ENCODE data around the gene ARRDC5. TPM values are rescaled to one million over a fixed set of nuclear protein-coding genes. Genes with fewer than 3 reads are reported as not detected.
"Not testable (repeated sequence)": the region's sequence is repeated elsewhere in the genome, so short reads cannot be mapped to it uniquely, and the experiment has no call there.

Gene ARRDC5
- total RNA-seq, 1 donor from 2014 or later, result not detected

- FAIRE-seq (no peak), DNase-seq (ENCODE audit: low spot score in 2 of 2) (peak in 1 of 2 donors; percentile 65)
These were observed 8.0 kb upstream of the ARRDC5 start for GRCh38 chr19:4910594-4911281.

DNA sequence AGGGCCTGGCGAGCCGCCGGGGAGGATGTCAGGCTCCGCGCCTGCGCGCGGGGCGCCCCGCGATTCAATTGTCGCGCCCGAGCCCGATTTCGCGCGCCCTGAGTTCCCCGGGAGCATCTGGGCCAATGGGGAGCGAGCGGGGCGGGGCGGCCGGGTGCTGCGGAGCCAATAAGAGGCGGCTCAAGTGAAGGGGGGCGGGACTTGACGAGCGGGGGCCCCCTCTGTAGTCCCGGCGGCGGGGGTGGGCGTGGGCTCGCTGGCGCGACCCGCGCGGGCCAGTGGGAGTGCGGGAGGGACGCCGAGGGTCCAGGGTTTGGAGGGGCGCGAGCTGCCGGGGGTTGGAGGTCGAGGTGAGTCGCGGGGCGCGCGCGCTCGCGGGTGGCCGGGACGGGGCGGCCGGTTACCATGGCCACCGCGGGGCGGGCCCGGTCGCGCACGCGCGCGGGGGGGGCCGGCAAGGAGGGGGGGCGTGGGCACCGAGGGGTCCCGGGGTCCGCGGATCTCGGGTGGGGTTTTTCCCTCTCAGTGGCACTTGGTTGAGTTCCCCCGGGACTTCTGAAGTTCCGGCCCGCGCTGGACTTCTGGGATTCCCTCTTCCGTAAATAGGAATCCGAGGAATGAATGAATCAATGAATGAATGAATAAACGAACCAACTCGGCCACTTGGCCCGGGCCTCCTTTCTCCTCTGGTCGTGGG is 7.3 kb upstream of the ARRDC5 start:
- DNase-seq (ENCODE audit: low spot score in 2 of 2) (peak; percentile 97 to 98), FAIRE-seq (no peak)

DNA sequence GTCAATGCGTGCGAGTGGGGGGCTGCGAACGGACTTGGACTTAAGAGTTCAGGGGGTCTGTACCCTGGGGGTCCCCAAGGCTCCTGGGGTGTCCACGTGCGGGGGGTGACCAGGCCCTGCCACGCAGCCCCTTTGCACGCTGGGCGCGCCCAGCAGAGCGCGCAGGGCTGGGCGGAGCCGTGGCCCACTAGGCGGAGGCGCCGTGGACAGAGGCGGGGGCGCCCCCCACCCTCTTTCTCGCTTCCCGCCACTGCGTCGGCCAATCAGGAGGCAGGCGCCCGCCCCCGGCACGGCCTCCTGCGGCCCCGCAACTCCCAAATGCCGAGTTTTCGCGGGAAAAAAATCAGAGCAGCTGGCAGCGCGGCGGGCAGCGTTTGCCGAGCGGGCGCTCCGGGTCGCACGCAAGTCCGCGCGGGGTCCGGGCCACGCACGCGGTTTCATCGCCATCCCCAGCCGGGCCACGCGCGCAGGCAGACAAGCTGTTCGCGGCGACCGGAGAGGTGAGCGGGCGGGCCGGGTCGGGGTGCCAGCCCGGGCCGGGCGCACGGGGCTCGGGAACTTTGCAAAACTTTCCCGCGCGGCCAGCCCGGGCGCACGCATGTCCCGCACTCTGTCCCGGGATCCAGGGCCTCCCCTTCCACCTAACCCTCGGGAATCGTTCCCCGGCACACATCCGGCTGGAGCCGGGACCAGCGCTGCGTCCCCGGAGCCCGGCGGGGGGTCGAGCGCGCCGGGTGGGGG is 6.6 kb upstream of the ARRDC5 start, which contains the start of gene UHRF1:
Gene UHRF1 (plus strand): TSS at position 346 of the 741 bp plus-strand sequence. CDS start 1,385 bp downstream, outside the sequence.
- DNase-seq (ENCODE audit: low spot score in 2 of 2) (no peak), FAIRE-seq (no peak)

DNA sequence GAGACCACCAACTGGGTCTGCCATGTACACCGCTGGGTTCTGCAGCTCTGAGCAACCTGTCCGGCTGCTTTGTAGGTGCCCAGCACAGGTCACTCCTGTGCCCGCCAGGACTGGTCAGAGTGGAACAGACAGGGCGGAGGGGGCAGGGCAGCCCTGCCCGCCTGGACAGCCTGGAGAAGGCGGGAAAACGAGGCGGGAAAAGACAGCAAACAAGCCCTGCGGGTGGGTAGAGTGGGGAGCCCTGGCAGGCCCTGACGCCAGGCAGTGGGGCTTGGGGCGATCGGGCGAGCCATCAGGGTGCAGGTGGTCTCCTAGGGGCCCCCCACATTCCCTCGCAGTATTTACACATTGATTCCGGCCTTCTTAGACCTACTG is 6.1 kb upstream of the ARRDC5 start:
- DNase-seq (ENCODE audit: low spot score in 2 of 2) (peak in 1 of 2 donors; percentile 14), FAIRE-seq (no peak)

- no peak for DNase-seq (ENCODE audit: low spot score in 2 of 2)
- no peak for FAIRE-seq
These were observed 5.7 kb upstream of the ARRDC5 start for GRCh38 chr19:4908360-4908759.

GRCh38 chr19:4906963-4907362 is 4.3 kb upstream of the ARRDC5 start:
- FAIRE-seq, result no peak

DNA sequence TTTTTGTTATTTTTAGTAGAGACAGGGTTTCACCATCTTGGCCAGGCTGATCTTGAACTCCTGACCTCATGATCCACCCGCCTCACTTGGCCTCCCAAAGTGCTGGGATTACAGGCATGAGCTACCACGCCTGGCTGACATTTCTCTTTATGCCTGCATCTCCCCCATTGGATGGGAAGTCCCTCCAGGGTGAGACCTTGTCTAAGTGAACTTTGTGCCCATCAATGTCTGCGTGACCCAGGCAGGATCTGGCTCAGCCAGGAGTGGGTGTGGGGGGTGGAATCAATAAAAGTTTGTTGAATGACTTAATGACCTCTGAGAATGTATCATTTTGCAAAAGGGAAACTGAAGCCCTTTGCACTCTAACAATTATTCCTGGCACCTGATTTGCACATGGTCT is 1.8 kb upstream of the ARRDC5 start:
- DNase-seq (ENCODE audit: low spot score in 2 of 2), result no peak
- no peak for FAIRE-seq

More at GRCh38 chr19:4906963-4907362, 4.3 kb upstream of the ARRDC5 start:
- DNase-seq (ENCODE audit: low spot score in 2 of 2), result no peak

- FAIRE-seq; DNase-seq (ENCODE audit: low spot score in 2 of 2): not testable (repeated sequence)
These were observed 1.8 kb downstream of the ARRDC5 start for GRCh38 chr19:4900879-4901278.

- DNase-seq (ENCODE audit: low spot score in 2 of 2), result no peak
- no peak for FAIRE-seq
These were observed 5.5 kb downstream of the ARRDC5 start for GRCh38 chr19:4897146-4897545.

DNA sequence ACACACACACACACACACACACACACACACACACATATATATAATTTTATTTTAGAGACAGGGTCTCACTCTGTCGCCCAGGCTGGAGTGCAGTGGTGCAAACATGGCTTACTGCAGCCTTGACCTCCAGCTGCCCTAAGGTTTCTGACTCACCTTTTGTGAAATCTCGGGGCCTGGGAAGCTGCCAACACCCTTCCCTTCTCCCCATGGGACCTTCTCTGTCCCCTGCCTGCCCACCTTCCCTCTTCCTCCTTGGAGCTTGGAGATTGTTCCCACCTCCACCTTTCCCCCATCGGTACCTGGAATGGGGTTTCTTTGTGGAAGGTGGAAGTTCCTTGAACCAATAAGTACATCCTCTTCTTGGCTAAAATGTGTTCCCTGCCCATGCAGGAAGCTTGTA is 6.3 kb downstream of the ARRDC5 start:
- no peak for DNase-seq (ENCODE audit: low spot score in 2 of 2)
- FAIRE-seq, result no peak

DNA sequence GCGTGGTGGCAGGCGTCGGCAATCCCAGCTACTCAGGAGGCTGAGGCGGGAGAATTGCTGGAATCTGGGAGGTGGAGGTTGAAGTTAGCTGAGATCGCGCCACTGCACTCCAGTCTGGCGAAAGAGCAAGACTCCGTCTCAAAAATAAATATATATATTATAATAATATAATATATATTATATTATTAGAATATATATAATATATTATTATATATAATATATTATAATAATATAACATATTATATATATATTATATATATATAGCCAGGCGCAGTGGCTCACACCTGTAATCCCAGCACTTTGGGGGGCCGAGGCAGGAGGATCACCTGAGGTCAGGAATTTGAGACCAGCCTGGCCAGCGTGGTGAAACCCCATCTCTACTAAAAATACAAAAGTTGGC is 9.7 kb downstream of the ARRDC5 start:
- DNase-seq (ENCODE audit: low spot score in 2 of 2); FAIRE-seq: not testable (repeated sequence)

- FAIRE-seq (no peak), DNase-seq (ENCODE audit: low spot score in 2 of 2) (no peak)
These were observed 11.6 kb downstream of the ARRDC5 start for GRCh38 chr19:4891066-4891465.

DNA sequence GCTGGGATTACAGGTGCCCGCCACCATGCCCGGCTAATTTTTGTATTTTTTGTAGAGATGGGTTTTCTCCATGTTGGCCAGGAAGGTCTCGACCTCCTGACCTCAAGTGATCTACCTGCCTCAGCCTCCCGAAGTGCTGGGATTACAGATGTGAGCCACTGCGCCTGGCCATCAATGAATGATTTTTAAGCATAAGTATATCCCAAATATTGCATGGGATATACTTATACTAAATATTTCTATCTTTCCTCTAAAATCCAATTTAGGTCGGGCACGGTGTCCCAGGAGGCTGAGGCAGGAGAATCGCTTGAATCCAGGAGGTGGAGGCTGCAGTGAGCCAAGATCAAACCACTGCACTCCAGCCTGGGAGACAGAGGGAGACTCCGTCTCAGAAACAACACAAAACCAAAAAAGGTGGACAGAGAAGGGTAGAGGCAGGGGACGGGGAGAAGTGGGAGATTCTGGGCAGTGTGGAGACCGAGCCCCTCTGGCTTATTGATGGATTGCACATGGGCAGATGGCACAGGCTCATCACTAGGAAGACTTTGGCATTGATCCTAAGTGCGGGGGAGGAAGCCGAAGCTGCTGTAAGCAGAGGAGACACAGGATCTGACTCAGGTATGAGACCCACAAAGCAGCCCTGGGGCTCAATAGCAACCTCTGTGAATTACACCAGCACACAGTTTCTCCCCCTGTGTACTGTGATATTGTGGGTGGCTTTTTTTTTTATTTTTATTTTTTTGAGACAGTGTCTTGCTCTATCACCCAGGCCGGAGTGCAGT is 13.5 kb downstream of the ARRDC5 start:
- DNase-seq (ENCODE audit: low spot score in 2 of 2), result no peak
- no peak for FAIRE-seq

GRCh38 chr19:4887803-4888202 is 14.9 kb downstream of the ARRDC5 start:
- FAIRE-seq; DNase-seq (ENCODE audit: low spot score in 2 of 2): not testable (repeated sequence)

DNA sequence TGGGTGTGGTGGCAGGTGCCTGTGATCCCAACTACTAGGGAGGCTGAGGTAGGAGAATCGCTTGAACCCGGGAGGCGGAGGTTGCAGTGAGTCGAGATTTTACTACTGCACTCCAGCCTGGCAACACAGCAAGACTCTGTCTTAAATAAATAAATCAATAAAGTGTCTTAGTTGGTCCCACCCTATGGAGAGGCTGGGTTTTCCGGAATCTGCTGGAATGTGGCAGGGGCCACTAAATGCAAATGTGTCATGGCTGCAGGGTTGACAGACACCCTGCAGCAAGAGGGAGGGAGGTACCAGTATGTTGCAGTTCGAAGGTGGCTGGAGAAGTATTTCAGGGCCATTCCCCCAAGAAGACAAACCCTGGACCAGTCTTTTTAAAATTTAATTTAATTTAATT is 17.7 kb downstream of the ARRDC5 start:
- DNase-seq (ENCODE audit: low spot score in 2 of 2), result not testable (repeated sequence)

GRCh38 chr19:4882874-4883273 is 19.8 kb downstream of the ARRDC5 start:
- not testable (repeated sequence) for DNase-seq (ENCODE audit: low spot score in 2 of 2); FAIRE-seq

More for the DNA sequence above, 17.7 kb downstream of the ARRDC5 start:
- FAIRE-seq, result not testable (repeated sequence)

DNA sequence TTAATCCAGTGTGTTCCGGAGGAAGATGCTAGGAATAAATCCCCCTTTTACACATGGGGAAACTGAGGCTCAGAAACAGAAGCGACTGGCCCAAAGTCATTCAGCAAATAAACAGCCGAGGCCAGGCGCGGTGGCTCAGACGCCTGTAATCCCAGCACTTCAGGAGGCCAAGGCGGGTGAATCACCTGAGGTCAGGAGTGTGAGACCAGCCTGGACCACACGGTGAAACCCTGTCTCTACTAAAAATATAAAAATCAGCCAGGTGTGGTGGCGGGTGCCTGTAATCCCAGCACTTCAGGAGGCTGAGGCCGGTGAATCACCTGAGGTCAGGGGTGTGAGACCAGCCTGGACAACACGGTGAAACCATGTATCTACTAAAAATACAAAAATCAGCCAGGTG is 23.7 kb downstream of the ARRDC5 start:
- DNase-seq (ENCODE audit: low spot score in 2 of 2), result no peak
- FAIRE-seq, result no peak

DNA sequence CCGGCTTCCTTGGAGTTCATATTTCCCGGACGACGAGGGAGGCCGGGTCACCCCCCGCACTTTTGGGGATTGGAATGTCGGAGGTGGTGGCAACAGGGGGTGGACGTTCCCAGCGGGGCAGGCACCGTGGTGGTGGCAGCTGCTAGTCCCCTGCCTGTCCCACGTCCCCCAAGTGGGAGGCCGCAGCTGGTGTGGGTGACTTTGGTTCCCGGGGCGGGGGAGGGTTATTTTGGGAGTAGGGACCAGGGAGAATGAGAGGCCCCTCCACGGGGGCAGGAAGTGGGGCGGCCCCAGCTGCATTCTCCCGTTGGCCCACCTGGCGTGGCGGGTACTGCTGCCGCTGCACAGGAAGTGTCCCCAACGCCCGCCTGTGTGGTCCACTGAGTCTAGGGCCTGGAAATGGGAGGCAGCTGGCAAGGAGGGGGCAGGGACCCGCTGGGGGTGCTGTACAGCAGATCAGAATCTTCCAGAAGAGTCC is 24.2 kb downstream of the ARRDC5 start:
- DNase-seq (ENCODE audit: low spot score in 2 of 2), result peak; percentile 43 to 56
- FAIRE-seq, result no peak

DNA sequence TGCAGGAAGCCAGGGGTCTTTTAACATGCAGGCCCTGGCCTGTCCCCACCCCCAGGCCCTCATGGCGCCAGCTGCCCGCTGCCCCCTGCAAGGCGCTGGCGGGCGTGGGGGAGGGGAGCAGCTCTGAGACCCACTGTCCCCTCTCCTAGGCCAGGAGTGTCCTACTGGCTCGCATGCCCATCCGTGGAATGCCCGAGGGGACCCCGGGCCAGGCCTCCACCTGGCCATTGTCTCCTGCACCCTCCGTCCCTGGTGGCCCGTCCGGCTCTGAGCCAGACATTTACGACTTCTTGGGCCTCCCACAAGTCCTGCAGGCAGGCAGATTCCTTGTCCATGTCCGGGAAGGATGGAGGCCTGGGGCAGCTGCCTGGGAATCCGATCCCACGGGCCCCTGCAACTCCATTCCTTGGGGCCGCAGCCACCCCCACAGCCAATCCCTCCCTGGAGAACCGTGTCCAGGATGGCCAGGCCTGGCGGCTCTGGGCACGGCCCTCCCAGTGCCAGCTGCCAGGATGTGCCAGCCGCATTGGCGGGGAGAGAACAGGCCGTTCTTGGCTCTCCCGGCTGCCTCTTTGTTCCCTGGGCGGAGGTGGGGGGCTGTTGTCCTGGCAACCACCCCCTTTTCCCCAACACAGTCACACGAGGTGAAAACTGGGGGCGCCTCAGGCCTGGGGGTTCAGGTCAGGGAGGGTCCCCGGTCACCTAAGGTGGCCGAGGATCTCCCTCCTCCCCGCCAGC is 24.8 kb downstream of the ARRDC5 start:
- DNase-seq (ENCODE audit: low spot score in 2 of 2) (peak; percentile 84 to 86), FAIRE-seq (no peak)

Measured in frontal cortex (tissue), 4 donors.